GM21717 (cell line): ENCODE measurements around the gene SLC26A5.
"Not testable (repeated sequence)": the region's sequence is repeated elsewhere in the genome, so short reads cannot be mapped to it uniquely, and the experiment has no call there.

ENCODE experiments used
- ATAC-seq: cut with Tn5 transposase; IDR thresholded peaks from one replicate; pipeline ENCODE4 v1.9.1; 2021; ENCODE audit warnings: mild to moderate bottlenecking, moderate library complexity; ENCODE audit not compliant: unreplicated experiment

Gene SLC26A5, protein sequence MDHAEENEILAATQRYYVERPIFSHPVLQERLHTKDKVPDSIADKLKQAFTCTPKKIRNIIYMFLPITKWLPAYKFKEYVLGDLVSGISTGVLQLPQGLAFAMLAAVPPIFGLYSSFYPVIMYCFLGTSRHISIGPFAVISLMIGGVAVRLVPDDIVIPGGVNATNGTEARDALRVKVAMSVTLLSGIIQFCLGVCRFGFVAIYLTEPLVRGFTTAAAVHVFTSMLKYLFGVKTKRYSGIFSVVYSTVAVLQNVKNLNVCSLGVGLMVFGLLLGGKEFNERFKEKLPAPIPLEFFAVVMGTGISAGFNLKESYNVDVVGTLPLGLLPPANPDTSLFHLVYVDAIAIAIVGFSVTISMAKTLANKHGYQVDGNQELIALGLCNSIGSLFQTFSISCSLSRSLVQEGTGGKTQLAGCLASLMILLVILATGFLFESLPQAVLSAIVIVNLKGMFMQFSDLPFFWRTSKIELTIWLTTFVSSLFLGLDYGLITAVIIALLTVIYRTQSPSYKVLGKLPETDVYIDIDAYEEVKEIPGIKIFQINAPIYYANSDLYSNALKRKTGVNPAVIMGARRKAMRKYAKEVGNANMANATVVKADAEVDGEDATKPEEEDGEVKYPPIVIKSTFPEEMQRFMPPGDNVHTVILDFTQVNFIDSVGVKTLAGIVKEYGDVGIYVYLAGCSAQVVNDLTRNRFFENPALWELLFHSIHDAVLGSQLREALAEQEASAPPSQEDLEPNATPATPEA

DNA sequence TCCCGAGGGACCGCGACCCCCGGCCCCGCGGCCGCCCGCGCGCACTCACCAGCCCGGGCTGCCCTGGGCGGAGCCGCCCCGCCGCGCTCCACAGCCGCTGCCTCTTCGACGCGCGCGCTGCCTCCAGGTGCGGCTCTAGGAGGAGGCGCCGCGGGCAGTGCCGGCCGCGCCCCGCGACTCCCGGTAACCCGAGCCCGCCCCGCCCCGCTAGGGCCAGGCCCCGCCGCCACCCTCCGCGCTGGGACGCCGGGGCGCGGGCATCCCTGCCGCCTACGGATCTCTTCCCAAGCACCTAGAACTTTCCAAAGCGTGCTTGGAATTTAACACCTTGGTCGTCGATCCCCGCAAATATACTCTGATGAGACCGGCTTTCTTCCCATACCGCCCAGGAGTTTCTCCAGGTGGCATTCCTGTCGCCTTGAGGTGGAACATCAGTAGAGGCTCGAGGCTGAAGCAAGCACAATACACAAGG, at the start of gene SLC26A5:
SLC26A5 (minus strand) TSS at position 159 of the 472 bp plus-strand sequence. CDS start 24,693 bp downstream, outside the sequence.
- no peak for ATAC-seq

DNA sequence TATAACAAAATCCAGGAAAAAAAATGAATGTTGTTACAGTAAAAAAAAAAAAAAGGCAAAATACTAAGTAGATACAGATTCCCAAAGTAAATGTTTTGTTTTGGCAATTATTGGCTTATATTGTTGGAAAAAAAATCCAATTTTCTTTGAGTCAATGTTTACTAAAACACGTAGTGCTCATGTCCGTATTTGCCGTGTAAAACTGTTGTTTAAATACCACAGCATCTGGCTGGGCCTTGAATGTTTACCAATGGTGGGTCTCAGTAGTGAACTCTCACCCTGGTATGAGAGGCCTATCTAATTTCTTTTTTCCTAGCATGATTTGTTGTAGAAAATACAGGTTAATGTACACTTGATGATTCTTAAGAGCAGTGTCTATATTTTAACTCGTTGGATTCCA, 41.4 kb upstream of the SLC26A5 start:
- no peak for ATAC-seq

DNA sequence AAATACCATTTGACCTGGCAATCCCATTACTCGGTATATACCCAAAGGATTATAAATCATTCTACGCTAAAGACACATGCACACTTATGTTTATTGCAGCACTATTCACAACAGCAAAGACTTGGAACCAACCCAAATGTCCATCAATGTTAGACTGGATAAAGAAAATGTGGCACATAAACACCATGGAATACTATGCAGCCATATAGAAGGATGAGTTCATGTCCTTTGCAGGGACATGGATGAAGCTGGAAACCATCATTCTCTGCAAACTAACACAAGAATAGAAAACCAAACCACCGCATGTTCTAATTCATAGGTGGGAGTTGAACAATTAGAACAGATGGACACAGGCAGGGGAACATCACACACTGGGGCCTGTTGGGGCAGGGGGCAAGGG, 40.9 kb upstream of the SLC26A5 start:
- ATAC-seq, result not testable (repeated sequence)

DNA sequence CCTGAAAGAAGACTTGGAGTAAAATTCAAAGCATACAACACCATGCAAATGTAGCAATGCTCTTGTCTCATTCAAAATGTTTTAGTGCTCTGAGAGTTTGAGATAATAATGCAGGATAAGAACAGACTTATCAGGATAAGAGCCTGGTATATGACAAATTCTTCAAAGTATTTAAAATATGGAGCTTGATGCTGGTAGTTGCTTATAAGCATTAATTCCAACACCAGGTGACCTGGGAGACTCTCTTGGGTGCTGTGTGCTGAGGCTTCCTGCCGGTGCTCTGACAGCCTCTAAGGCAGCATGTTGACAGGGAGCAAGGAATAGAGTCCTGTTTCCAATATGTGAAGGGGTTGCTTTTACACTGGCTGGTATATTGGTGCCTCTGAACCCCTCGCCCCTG, 34.8 kb upstream of the SLC26A5 start:
- no peak for ATAC-seq

DNA sequence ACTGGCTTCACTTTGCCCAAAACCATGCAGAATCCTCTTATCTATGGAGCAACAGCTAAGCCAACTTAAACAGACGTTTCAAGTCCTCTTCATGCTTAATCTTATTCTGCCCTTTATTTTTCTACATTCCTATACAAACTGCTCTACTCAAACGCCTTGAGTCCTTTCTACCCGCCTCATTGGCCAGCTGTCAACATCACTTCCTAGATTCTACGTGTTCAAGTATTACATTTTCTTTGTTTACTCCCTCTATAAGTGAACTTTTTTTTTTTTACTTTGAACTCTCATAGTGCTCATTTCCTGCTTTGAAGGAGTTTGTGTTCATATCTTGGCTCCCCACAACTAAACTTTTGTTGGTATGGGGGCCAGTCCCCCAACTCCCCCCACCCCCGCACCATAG, 28.9 kb upstream of the SLC26A5 start:
- no peak for ATAC-seq

DNA sequence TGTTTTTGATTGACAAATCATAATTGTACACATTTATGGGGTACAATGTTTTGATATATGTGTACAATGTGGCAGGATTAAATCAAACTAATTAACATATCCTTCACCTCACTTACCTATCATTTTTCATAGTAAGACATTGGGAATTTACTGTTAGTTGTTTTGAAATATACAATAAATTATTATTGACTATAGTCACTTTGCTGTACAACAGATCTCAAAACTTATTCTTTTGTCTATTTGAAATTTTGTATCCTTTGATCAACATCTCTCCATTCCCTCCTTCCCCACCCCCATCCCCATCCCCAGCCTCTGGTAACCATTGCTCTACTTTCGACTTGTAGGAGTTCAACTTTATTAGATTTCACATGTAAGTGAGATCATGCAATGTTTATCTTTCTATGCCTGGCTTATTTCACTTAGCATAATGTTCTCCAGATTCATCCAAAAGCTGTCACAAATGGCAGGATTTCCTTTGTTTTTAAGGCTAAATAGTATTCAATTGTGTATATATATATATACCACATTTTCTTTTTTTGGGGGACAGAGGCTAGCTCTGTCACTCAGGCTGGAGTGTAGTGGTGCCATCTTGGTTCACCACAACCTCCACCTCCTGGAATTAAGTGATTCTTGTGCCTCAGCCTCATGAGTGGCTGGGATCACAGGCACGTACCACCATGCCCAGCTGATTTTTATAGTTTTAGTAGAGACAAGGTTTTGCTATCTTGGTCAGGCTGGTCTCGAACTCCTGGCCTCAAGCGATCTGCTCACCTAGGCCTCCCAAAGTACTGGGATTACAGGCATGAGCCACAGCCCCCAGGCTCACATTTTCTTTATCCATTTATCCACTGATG, 23.3 kb upstream of the SLC26A5 start:
- no peak for ATAC-seq

DNA sequence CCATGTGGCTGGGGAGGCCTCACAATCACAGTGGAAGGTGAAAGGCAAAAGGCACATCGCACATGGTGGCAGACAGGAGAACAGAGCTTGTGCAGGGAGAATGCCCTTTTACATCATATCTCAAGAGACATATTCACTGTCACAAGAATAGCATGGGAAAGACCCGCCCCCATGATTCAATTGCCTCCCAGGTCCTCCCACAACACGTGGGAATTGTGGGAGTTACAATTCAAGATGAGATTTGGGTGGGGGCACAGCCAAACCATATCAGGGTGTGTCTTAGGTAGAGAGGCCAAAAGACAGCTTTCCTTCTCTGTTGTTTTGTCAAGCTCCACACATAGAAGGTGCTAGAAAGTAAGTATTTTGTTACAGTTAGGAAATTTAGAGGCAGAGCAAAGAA, 20.8 kb upstream of the SLC26A5 start:
- no peak for ATAC-seq

DNA sequence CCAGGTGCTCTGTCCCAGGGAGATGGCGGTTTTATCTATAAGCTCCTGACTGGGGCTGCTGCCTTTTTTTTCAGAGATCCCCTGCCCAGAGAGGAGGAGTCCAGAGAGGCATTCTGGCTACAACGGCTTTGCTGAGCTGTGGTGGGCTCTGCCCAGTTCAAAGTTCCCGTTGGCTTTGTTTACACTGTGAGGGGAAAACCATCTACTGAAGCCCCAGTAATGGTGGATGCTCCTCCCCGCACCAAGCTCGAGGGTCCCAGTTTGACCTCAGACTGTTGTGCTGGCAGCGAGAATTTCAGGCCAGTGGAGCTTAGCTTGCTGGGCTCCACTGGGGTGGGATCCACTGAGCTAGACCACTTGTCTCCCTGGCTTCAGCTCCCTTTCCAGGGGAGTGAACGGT, 16.4 kb upstream of the SLC26A5 start:
- ATAC-seq, result no peak

DNA sequence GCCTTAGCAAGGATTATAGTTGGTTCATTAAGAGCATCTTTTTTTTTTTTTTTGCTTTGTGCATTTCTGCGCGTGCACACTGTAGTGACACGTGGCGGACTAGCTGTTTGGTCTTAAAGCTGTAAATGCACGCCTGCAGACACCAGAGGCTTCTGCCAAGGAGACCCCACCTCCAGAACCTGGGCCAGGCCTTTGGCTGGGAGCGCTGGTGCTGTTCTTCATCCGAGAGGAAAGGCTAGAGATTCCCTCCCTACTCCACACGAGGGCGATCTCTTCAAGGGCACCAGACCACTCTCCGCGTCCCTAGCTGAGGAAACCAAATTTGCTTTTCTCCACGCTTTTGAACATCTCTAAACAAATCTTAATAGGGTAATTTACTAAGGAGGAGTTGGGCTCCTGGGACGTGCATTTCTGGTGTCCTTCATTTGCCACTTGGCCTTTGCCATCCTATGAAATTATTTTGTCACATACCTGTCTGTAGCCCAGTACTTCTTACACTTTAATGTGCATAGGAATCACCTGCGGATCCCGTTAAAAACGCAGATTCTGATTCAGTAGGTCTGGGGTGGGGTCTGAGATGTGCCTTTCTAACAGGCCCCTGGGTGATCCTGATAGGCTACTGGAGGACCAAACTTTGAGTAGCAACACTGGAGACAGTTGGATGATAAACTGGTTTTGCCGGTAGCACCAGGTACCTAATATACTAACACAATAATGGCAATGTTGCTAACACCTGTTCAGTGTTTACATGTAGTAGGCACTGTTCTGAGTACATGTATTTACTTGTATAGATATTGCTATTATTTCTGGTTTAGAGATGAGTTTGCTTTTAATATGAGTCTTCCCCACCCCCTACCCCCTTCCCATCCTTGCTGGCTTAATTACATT, 1.3 kb upstream of the SLC26A5 start:
- no peak for ATAC-seq

DNA sequence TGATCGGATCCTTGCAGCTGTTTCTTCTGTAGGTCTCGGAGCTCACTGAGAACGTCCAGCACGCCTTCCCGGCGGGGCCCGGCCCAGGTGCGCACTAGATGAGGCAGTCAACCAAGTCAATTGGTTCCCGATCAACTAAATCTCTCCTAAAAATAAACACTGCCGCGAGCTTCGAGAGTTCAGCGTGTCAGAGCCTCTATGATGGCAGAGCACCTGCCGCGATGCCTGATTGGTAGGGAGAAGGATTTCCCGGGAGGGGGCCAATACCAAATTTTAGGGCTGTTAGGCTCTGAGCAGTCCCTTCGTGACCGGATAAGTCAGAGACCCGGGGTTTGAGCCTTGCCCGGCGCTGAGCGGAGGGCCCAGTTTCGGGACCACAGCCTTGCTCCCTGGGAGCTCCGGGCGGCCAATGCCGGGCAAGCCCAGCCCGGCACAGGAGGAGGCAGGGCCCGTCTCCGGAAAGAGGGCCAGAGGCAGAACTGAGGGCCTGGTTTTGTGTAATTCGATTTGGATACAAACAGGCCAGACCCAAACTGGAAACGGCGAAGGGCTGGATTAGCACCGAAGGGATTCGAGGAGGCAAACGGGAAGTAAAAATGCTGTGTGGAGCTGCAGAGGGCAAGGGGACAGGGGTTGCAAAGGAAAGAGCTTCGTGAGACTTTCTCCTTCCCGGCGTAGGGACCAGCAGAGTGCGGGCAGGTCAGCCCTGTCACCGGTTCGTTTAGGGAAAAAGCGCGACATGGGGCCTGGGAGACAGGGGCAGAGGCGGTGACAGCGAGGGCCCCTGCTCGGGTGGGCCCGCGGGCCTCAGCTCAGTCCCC, 569 bp downstream of the SLC26A5 start:
- no peak for ATAC-seq

DNA sequence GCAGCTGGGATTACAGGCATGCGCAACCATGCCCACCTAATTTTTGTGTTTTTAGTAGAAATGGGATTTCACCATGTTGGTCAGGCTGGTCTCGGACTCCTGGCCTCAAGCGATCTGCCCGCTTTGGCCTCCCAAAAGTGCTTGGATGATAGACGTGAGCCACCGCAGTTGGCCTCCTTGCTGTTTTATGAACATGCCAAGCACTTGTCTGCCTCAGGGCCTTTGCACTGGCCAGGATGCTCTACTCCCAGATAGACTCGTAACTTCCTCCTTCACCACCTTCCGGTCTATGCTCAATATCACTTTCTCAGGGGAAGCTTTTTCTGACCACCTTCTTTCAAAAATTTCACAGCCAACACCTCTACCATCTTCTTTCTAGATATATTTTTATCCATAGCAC, 6.3 kb downstream of the SLC26A5 start:
- ATAC-seq, result no peak

DNA sequence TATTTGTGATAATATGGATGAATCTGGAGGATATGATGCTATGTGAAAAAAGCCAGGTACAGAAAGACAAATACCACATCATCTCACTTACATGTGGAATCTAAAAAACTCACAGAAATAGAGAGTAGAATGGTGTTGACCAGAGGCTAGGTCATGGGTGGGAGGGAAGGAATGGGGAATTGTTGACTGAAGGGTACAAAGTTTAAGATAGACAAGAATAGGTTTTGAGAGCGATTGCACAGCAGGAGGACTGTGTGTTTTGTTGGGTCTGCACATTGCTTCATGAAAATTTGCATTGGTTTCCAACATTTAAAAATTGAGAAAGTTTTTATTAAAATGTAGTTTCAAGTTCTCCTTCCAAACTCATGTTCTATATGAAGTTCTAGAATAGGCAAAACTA, 8.4 kb downstream of the SLC26A5 start:
- ATAC-seq, result no peak

DNA sequence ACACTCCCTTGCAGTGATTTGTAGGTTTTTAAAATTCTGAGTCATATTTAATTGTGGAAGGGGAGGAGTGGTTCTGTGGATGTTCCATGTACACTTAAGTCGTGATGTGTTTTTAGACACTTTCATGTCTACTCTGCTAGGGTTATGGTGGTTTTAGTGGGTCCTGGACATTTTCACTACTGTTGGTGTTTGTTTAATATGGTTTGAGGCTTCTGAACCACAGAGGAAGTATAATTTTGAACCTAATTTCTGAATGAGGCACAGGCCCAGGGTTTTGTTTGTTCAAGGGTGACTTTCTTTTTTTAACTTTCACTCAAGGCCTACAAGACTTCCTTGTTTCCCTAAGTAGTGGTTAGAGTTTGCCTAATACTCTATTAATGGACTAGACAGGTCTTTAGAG, 13.3 kb downstream of the SLC26A5 start:
- peak; percentile 70 for ATAC-seq

DNA sequence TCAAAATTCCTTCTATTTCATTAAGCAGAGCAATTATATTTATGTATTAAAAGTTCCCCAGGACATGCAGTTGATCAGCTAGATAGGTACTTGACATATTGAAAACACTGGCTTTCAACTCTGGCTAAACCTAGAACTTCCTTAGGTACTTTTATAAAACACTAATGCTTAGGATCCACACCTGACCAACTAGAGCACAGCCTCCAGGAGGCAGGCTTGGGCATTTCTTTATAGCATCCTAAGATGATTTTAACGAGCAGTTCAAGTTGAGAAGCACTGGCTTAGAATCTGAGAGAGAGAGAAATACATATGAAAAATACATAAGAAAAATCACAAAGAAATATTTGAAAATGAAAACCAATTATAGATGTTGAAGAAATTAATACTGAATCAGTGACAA, 20.8 kb downstream of the SLC26A5 start:
- no peak for ATAC-seq

DNA sequence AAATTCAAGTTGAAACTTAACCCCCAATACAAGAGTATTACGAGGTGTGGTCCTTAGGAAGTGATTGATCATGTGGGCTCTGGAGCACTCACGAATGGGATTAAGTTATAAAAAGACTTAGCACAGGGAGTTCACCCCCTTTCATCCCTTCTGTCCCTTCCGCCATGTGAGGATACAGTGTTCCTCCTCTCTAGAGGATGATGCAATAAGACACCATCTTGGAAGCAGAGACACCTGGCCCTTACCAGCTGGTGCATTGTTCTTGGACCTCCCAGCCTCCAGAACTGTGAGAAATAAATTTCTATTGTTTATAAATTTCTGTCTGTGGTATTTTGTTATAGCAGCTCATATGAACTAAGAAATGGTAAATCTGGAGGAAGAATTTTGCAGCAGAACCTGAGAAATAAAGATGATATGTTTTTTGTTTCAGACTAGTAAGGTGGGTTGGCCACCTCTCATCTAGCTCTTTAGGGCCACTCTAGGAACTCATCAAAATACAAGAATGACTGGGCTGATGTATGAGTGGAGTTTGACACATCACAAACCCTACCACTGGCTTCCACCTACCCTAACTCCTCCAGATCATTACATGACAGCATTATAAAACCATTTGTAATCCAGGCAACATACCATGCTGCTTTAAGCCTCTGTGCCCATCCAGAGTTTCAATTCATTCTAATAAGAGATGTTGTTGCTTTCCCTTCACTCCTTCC, 22.4 kb downstream of the SLC26A5 start:
- no peak for ATAC-seq

DNA sequence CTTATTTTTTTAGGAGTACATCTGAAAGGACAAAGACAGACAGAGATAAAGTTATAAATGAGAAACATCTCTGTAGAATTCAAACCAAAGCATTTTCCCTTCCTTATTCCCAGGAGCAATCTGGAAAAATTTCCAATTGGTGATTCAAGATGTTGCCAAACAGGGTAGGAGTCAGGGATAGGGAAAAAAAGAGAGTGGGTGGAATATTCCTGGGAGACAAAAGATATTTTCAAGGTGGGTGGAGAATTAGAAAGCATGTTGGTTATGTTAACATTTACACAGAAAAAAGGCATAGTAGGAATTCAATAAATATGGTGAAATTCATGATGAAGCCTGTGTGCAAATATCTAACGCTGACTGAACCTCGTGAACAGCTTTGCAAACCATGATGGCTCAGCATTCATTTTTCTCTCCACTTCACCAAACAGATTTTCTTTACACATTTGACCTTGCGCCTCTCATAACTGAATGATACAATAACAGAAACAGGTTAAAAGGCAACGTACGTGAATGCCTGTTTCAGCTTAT, 25.1 kb downstream of the SLC26A5 start:
- no peak for ATAC-seq

DNA sequence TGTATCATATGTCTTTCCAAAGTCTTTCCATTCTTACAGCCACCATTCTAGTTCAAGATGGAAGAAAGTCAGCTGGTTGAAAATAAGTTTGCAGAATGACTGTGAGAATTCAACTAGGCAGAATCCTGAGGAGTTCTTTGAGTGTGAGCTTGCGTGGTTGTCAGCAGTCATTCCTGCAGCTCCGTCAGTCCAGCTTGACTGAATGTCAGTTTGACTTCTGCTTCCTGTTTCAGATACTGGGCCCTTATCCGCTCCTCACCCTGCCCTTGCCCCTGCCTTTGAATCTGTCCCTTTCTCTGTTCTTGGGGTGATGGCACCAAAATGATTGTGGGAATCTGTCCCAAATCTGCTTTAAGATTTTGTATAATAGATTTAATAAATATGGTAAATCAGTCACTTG, 27.8 kb downstream of the SLC26A5 start:
- no peak for ATAC-seq

DNA sequence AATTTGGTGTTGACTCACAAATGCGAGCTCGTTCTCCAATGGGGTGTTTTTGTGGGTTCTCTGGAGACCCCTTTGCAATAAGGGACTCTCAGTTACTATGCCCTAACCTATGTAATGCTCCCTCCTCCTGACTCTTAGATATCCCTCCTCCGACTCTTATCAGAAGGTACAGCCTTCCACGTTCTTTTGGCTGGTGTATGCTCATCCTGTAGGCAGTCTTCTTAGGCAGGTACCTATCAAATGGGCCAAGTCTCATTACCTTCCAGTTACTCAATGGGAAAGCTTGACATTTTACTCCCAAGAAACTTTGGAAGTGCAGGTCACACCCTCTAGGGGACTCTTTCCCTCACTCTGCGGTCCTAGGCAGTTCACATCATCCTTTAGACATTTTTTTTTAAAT, 32.6 kb downstream of the SLC26A5 start:
- ATAC-seq, result no peak

DNA sequence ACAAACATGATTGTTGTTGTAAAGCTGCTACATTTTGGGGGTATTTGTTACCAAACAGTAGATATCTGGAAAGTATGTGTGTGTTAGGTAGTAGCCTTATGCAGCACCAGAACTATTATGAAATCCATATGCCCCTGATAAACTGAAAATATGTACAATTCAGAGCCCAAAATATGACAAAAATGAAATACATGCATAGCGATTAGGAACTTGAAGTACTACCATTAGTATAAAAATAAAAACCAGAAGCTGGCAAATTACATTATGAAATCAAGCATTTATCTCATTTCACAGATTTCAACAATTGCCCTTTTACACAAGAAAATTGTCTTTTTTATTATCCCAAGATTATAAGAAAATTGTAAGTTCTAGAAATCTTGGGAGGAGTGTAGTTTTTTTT, 33.9 kb downstream of the SLC26A5 start:
- no peak for ATAC-seq
